Chondrocyte (in vitro differentiated cells): ENCODE results near the gene SRPRB. TPM values are rescaled to one million over a fixed set of nuclear protein-coding genes. Genes with fewer than 3 reads are reported as not detected.

Experiments used
- DNase-seq: peaks from one replicate; pipeline ENCODE4 v3.0.0; 2021; ENCODE audit warnings: mixed read lengths, low spot score
- H3K27ac Mint-ChIP-seq: one replicate; pipeline ENCODE4 v1.8.0; 2021; ENCODE audit warnings: mild to moderate bottlenecking, moderate library complexity, mixed read lengths; ENCODE audit not compliant: unreplicated experiment
- H3K27me3 Mint-ChIP-seq: 2 replicates; pipeline ENCODE4 v1.8.0; 2021; ENCODE audit warnings: low read depth, mixed read lengths
- H3K36me3 Mint-ChIP-seq: 2 replicates; pipeline ENCODE4 v1.8.0; 2021; ENCODE audit warnings: low read depth, mixed read lengths
- H3K4me1 Mint-ChIP-seq: 2 replicates; pipeline ENCODE4 v1.8.0; 2021; ENCODE audit warnings: low read depth, mild to moderate bottlenecking, mixed read lengths
- H3K4me3 Mint-ChIP-seq: one replicate; pipeline ENCODE4 v1.8.0; 2021; ENCODE audit warnings: mild to moderate bottlenecking, moderate library complexity, mixed read lengths; ENCODE audit not compliant: unreplicated experiment
- H3K9me3 Mint-ChIP-seq: 2 replicates; pipeline ENCODE4 v1.8.0; 2021; ENCODE audit warnings: low read depth, mixed read lengths
- CTCF ChIP-seq: fragments of 200-600 bp; sonication (generic); IDR thresholded peaks from 2 replicates; pipeline ENCODE4 v1.5.0; 2021; ENCODE audit warnings: antibody characterized with exemption, mild to moderate bottlenecking, moderate library complexity
- total RNA-seq: library from RNA; stranded (reverse); gene quantifications from 3 replicates; pipeline ENCODE4 v1.2.1, GENCODE V29; 2021

The SRPRB gene
- total RNA-seq, 1 donor from 2014 or later, result 99.3 TPM

DNA sequence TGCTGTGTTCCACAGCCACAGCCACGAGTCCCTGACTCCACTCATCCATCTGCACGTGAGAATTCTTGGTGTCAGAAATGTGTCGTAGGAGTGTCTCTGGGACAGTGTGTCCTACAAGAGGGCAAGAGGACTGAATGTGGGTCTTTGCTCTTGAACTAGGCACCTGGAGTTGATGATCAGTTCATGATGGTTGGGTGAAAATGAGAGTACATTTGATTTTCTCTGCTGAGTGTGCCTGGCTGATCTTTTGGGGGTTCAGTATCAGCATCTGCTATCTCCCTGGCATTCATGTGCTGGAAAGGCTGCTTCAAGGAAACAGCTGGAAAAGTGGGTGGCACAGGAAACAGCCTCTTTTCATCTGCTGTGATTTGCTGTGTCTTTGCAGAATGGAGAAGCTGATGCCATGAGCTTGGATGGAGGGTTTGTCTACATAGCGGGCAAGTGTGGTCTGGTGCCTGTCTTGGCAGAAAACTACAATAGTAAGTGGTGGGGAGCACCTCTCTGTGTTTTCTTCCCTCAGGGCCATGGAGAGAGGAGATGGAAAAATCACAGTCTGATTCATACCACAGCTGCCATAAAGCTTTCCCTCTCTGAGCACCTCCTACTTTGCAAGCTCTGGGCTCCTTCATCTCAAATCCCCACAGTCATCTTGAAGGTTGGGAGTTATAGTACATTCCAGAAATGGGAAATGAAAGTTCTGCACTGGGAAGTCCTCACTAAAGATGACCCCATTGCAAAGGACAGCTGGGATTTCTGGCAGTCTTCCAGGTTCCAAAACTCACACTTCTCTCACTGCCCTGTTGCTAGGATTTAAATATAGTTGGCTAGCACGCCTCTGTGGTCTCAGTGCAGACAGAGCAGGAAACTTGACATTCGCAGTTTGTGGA, 41.6 kb upstream of the SRPRB start:
- Mint-ChIP-seq H3K9me3 (no peaks in the 10 kb centered on the region), H3K27me3 (peaks cover 9% of the 10 kb centered on the region), H3K4me3 (no peak overlapping the region), H3K36me3 (no peaks in the 10 kb centered on the region), H3K4me1 (peaks cover 10% of the 10 kb centered on the region), H3K27ac (no peak overlapping the region)
- DNase-seq, result no peak
- no peak for TF ChIP-seq CTCF

DNA sequence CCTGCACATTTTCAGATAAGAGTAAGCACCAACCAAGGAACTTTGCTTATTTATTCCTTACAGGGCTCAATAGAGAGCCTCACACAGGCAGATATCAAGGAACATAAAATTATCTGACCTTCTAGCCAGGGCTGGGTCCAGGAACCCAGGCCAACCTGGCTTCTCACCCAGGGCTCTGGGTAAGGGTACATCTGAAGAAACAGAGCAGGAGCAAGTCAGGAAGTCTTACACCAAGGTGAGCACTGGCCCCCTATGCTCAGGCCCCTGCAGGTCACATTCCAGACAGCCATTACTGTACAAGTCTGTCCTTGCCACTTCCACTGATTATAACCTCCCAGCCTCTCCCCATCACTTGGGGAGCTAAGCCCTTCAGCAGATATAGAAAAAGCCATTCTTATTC, 40.4 kb upstream of the SRPRB start:
- no peak for DNase-seq
- Mint-ChIP-seq H3K27ac (no peak overlapping the region), H3K9me3 (no peaks in the 10 kb centered on the region), H3K4me1 (peaks cover 10% of the 10 kb centered on the region), H3K4me3 (no peak overlapping the region), H3K27me3 (peaks cover 7% of the 10 kb centered on the region), H3K36me3 (no peaks in the 10 kb centered on the region)
- TF ChIP-seq CTCF, result no peak

DNA sequence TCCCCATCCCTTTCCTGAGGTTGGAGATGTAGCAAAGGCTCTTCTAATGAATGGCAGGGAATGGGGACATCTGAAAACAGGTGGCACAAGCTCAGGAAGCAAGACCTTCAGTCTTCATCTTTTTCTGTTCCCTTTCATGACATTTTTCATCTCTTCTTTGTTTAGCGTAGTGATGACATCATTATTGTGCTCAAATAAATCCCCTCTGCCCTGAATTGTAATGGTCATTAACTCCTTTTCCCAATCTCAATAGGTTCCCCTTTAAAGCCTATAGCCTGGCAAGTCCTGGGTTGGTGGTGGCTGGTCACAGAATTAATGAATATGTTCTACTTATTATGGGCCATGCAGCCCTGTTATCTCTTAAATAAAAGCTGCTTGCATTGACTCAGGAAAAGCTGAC, 38.0 kb upstream of the SRPRB start:
- no peaks in the 10 kb centered on the region for H3K36me3 Mint-ChIP-seq
- H3K4me3 Mint-ChIP-seq, result no peak overlapping the region
- H3K9me3 Mint-ChIP-seq, result no peaks in the 10 kb centered on the region
- H3K27me3 Mint-ChIP-seq, result no peaks in the 10 kb centered on the region
- TF ChIP-seq CTCF, result no peak
- no peak for DNase-seq
- no peak overlapping the region for H3K27ac Mint-ChIP-seq
- peaks cover 10% of the 10 kb centered on the region for H3K4me1 Mint-ChIP-seq

GRCh38 chr3:133769536-133769935, 36.1 kb upstream of the SRPRB start:
- Mint-ChIP-seq H3K4me3 (no peak overlapping the region), H3K27me3 (no peaks in the 10 kb centered on the region), H3K36me3 (no peaks in the 10 kb centered on the region), H3K27ac (no peak overlapping the region), H3K4me1 (peaks cover 3% of the 10 kb centered on the region), H3K9me3 (no peaks in the 10 kb centered on the region)
- TF ChIP-seq CTCF, result no peak
- no peak for DNase-seq

DNA sequence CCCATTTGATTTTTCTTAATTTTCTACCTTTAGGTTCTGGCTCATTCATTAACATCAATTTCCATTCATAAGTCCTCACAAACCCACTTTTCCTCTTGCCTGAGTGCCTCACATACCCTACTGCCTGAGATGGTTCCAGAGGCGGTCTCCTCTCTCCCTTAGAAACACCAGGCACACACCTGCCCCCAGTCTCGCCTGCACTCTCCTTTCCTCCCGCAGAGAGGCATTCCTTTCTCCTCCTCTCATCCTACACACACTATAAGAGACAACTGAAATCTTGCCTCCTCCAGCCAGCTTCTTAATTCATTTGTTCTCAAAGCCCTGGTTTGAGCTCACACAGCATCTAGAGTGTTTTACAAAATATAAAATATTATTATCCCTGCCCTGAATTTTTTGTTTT, 31.9 kb upstream of the SRPRB start:
- DNase-seq, result no peak
- Mint-ChIP-seq H3K9me3 (no peaks in the 10 kb centered on the region), H3K27me3 (peaks cover 4% of the 10 kb centered on the region), H3K4me3 (no peak overlapping the region), H3K27ac (no peak overlapping the region), H3K36me3 (no peaks in the 10 kb centered on the region), H3K4me1 (no peaks in the 10 kb centered on the region)
- TF ChIP-seq CTCF, result no peak
